Measurements from ENCODE around the gene C5. TPM values are rescaled to one million over a fixed set of nuclear protein-coding genes. Genes with fewer than 3 reads are reported as not detected.

Gene C5
- total RNA-seq, 4 donors from 2014 or later, result 0.20 to 3.4 (median 1.9) TPM

- intact Hi-C loops (cut with DNase I; ENCODE audit: low total_unique reads) (no loop called here), in situ Hi-C loops (cut with MboI; ENCODE audit: low pct_ligation_motif_present in 1 of 4, low pct_unique_long_range_greater_than_20kb in 1 of 4, low sequenced_read_pairs in 3 of 4) (no loop called here)
- H3K4me1 ChIP-seq, result no peaks in the 10 kb centered on the region
- 71% methylated on average over 5 of the region's 5 CpGs; no CpG with 5 or more reads in 1 of the 2 donors for WGBS, 2 donors (ENCODE audit: low coverage in 1 of 2)
- H3K27ac ChIP-seq, result no peak overlapping the region
- no peaks in the 10 kb centered on the region for H3K9me3 ChIP-seq
- TF ChIP-seq CTCF (IDR thresholded peaks at IDR 0.05) (no peak), EP300 (IDR thresholded peaks at IDR 0.05; ENCODE audit: low read depth) (no peak), POLR2A (IDR thresholded peaks at IDR 0.05) (no peak), POLR2AphosphoS5 (IDR thresholded peaks at IDR 0.05) (no peak)
- H3K36me3 ChIP-seq, result no peaks in the 10 kb centered on the region
- no peak for DNase-seq
- no peaks in the 10 kb centered on the region for H3K27me3 ChIP-seq
- no peak overlapping the region for H3K4me3 ChIP-seq
Observed at GRCh38 chr9:120909904-120910303, 140.2 kb downstream of the C5 start.

- H3K4me3 ChIP-seq, result no peak overlapping the region
- in situ Hi-C loops (cut with MboI; ENCODE audit: low pct_ligation_motif_present in 1 of 4, low pct_unique_long_range_greater_than_20kb in 1 of 4, low sequenced_read_pairs in 3 of 4), result no loop called here
- WGBS, 2 donors (ENCODE audit: low coverage in 1 of 2), result 52 to 75% methylated on average over 2 to 11 of the region's 11 CpGs
- H3K27ac ChIP-seq, result no peak overlapping the region
- H3K9me3 ChIP-seq, result no peaks in the 10 kb centered on the region
- no peak for DNase-seq
- H3K27me3 ChIP-seq, result no peaks in the 10 kb centered on the region
- no peaks in the 10 kb centered on the region for H3K36me3 ChIP-seq
- intact Hi-C loops (cut with DNase I; ENCODE audit: low total_unique reads), result no loop called here
- no peaks in the 10 kb centered on the region for H3K4me1 ChIP-seq
- TF ChIP-seq POLR2A (IDR thresholded peaks at IDR 0.05) (no peak), EP300 (IDR thresholded peaks at IDR 0.05; ENCODE audit: low read depth) (no peak), CTCF (IDR thresholded peaks at IDR 0.05) (no peak), POLR2AphosphoS5 (IDR thresholded peaks at IDR 0.05) (no peak)
Observed at GRCh38 chr9:120905315-120906164, 144.5 kb downstream of the C5 start.

- in situ Hi-C loops (cut with MboI; ENCODE audit: low pct_ligation_motif_present in 1 of 4, low pct_unique_long_range_greater_than_20kb in 1 of 4, low sequenced_read_pairs in 3 of 4) (no loop called here), intact Hi-C loops (cut with DNase I; ENCODE audit: low total_unique reads) (no loop called here)
- Histone ChIP-seq H3K4me3 (no peak overlapping the region), H3K36me3 (no peaks in the 10 kb centered on the region), H3K4me1 (no peaks in the 10 kb centered on the region), H3K27me3 (no peaks in the 10 kb centered on the region), H3K9me3 (no peaks in the 10 kb centered on the region), H3K27ac (peak overlapping the region in 1 of 4 donors; percentile 53)
- 95% methylated on average over 11 of the region's 11 CpGs; no CpG with 5 or more reads in 1 of the 2 donors for WGBS, 2 donors (ENCODE audit: low coverage in 1 of 2)
- TF ChIP-seq EP300 (IDR thresholded peaks at IDR 0.05; ENCODE audit: low read depth) (no peak), CTCF (IDR thresholded peaks at IDR 0.05) (no peak), POLR2AphosphoS5 (IDR thresholded peaks at IDR 0.05) (no peak), POLR2A (IDR thresholded peaks at IDR 0.05) (no peak)
- no peak for DNase-seq
Observed at GRCh38 chr9:120904978-120905301, 145.1 kb downstream of the C5 start.

- no peaks in the 10 kb centered on the region for H3K9me3 ChIP-seq
- no peak overlapping the region for H3K4me3 ChIP-seq
- TF ChIP-seq CTCF (IDR thresholded peaks at IDR 0.05) (no peak), EP300 (IDR thresholded peaks at IDR 0.05; ENCODE audit: low read depth) (no peak), POLR2AphosphoS5 (IDR thresholded peaks at IDR 0.05) (no peak), POLR2A (IDR thresholded peaks at IDR 0.05) (no peak)
- in situ Hi-C loops (cut with MboI; ENCODE audit: low pct_ligation_motif_present in 1 of 4, low pct_unique_long_range_greater_than_20kb in 1 of 4, low sequenced_read_pairs in 3 of 4), result no loop called here
- no peaks in the 10 kb centered on the region for H3K36me3 ChIP-seq
- 85 to 89% methylated on average over 4 to 15 of the region's 16 CpGs for whole genome bisulfite sequencing, 2 donors (ENCODE audit: low coverage in 1 of 2)
- no peaks in the 10 kb centered on the region for H3K27me3 ChIP-seq
- no peaks in the 10 kb centered on the region for H3K4me1 ChIP-seq
- H3K27ac ChIP-seq, result peak overlapping the region in 3 of 4 donors; percentile 18 to 53 (median 34)
- intact Hi-C loops (cut with DNase I; ENCODE audit: low total_unique reads), result no loop called here
- peak; percentile 43 for DNase-seq
Observed at GRCh38 chr9:120904061-120904977, 145.8 kb downstream of the C5 start.

Measured in transverse colon (tissue), 4 donors.